ENCODE results near the gene TECPR2. TPM values are rescaled to one million over a fixed set of nuclear protein-coding genes. Genes with fewer than 3 reads are reported as not detected.
"Not testable (repeated sequence)": the region's sequence is repeated elsewhere in the genome, so short reads cannot be mapped to it uniquely, and the experiment has no call there.

The TECPR2 gene
- total and polyA plus RNA-seq, 8 donors, result 11.6 to 30.1 (median 16.2) TPM

DNA sequence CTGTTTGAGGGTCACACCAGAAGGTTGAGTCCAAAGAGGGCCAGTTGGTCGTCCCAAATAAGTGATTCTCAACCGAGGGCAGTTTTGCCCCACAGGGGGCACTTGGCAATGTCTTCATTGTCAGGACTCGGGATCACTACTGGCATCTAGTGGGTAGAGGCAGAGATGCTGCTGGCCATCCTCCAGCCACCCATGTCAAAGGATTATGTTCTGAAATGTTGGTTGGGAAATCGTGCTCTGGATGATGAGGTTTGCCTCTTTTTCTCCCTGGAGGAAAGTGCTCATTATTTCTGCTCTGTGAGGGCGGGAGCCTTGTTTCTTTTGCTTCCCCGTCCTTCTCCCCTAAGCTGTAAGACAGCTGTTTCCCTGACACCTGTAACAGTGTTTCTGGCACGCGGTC, 39.6 kb upstream of the TECPR2 start:
- Histone ChIP-seq H3K27me3 (no peaks in the 10 kb centered on the region), H3K27ac (no peak overlapping the region), H3K4me3 (no peak overlapping the region), H3K36me3 (peaks cover 0 to 15% of the 10 kb centered on the region in 2 donors), H3K9me3 (no peaks in the 10 kb centered on the region), H3K4me1 (peaks cover 0 to 25% of the 10 kb centered on the region in 2 donors)
- peak in 1 of 4 donors; percentile 60 for DNase-seq
- intact Hi-C loops (cut with DNase I), result no loop called here
- peak; percentile 15 for ATAC-seq
- TF ChIP-seq, protein P1, sequence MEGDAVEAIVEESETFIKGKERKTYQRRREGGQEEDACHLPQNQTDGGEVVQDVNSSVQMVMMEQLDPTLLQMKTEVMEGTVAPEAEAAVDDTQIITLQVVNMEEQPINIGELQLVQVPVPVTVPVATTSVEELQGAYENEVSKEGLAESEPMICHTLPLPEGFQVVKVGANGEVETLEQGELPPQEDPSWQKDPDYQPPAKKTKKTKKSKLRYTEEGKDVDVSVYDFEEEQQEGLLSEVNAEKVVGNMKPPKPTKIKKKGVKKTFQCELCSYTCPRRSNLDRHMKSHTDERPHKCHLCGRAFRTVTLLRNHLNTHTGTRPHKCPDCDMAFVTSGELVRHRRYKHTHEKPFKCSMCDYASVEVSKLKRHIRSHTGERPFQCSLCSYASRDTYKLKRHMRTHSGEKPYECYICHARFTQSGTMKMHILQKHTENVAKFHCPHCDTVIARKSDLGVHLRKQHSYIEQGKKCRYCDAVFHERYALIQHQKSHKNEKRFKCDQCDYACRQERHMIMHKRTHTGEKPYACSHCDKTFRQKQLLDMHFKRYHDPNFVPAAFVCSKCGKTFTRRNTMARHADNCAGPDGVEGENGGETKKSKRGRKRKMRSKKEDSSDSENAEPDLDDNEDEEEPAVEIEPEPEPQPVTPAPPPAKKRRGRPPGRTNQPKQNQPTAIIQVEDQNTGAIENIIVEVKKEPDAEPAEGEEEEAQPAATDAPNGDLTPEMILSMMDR (IDR thresholded peaks at IDR 0.05), result peak; percentile 20 to 29

DNA sequence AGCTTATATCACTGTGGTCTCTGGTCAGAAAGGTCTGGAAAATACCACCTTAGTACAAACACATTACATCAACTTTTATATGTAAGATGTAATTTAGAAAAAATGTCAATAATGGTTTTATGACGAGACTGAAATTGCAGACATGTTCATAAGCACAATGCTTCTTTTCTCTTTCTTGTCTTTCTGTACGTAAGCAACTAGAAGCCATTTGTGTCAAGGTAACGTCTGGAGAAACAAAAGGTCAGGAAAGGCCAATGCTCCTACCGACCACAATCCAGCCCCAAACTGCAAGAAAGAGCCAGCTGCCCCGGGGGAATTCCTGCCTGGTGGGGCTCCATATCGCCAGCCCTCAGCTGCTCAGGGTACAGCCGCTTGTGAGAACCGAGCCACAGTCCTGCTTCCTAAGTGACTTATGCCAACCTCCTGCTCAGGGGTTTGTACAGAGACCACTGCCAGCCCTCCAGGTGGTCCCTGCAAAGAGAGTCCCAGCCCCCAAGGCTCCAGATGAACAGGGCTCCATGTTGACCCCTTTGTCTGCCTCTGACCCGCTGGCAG, 36.9 kb upstream of the TECPR2 start:
- Histone ChIP-seq H3K27ac (no peak overlapping the region), H3K4me3 (no peak overlapping the region), H3K9me3 (no peaks in the 10 kb centered on the region), H3K27me3 (no peaks in the 10 kb centered on the region), H3K36me3 (peaks cover 0 to 15% of the 10 kb centered on the region in 2 donors), H3K4me1 (peaks cover 0 to 8% of the 10 kb centered on the region in 2 donors)
- TF ChIP-seq, protein P1 (IDR thresholded peaks at IDR 0.05), result no peak
- no peak for ATAC-seq
- intact Hi-C loops (cut with DNase I), result no loop called here
- no peak for DNase-seq

DNA sequence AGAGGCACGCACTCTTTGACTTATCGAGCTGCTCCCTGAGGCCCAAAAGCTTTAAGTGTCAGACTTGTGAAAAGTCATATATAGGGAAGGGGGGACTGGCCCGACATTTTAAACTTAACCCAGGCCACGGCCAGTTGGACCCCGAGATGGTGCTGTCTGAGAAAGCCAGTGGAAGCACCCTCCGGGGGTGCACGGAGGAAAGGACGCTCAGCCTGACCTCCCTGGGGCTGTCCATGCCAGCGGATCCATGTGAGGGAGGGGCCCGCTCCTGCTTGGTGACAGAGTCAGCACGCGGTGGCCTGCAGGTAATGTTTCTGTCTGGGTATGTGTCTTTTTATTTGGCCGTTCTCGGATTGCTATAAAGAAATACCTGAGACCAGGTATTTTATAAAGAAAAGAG, 36.2 kb upstream of the TECPR2 start:
- TF ChIP-seq, protein P1 (IDR thresholded peaks at IDR 0.05), result no peak
- no peak for DNase-seq
- Histone ChIP-seq H3K9me3 (no peaks in the 10 kb centered on the region), H3K27ac (no peak overlapping the region), H3K4me1 (peaks cover 0 to 8% of the 10 kb centered on the region in 2 donors), H3K36me3 (peaks cover 0 to 18% of the 10 kb centered on the region in 2 donors), H3K4me3 (no peak overlapping the region), H3K27me3 (no peaks in the 10 kb centered on the region)
- intact Hi-C loops (cut with DNase I), result no loop called here
- ATAC-seq, result no peak

DNA sequence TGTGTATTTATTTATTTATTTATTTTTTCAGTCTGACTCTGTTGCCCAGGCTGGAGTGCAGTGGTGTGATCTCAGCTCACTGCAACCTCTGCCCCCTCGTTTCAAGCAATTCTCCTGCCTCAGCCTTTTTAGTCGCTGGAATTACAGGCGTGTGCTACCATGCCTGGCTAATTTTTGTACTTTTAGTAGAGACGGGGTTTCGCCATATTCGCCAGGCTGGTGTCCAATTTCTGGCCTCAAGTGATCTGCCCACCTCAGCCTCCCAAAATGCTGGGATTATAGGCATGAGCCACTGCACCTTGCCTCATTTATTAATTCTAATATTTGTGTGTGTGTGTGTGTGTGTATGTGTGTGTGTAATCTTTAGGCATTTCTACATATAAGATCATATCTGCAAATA, 33.4 kb upstream of the TECPR2 start:
- H3K9me3 ChIP-seq; DNase-seq; intact Hi-C loops (cut with DNase I); H3K27me3 ChIP-seq; H3K4me3 ChIP-seq; ATAC-seq; H3K27ac ChIP-seq: not testable (repeated sequence)
- H3K36me3 ChIP-seq, result peaks cover 0 to 32% of the 10 kb centered on the region in 2 donors
- peaks cover 0 to 12% of the 10 kb centered on the region in 2 donors for H3K4me1 ChIP-seq

DNA sequence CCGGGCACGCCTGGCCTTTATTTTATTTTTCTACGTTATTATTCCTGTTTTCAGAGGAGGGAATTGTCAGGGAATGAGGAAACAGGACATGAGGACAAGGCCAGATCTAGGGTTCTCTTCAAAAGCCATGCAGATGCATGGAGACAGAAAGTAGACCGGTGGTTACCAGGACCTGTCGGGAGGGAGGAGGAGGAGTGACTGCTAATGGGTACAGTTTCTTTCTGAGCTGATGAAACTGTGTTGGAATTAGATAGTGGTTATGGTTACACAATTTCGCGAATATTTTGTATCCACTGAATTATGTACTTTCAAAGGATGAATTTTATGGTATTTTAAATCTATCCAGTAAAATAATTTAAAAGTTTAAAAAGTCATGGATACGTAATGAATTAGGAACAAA, 31.9 kb upstream of the TECPR2 start:
- ATAC-seq, result no peak
- no peak overlapping the region for H3K27ac ChIP-seq
- intact Hi-C loops (cut with DNase I), result no loop called here
- no peaks in the 10 kb centered on the region for H3K9me3 ChIP-seq
- no peak overlapping the region for H3K4me3 ChIP-seq
- H3K27me3 ChIP-seq, result no peaks in the 10 kb centered on the region
- TF ChIP-seq, protein P1 (IDR thresholded peaks at IDR 0.05), result no peak
- DNase-seq, result no peak
- peaks cover 0 to 33% of the 10 kb centered on the region in 2 donors for H3K36me3 ChIP-seq
- peaks cover 0 to 12% of the 10 kb centered on the region in 2 donors for H3K4me1 ChIP-seq

DNA sequence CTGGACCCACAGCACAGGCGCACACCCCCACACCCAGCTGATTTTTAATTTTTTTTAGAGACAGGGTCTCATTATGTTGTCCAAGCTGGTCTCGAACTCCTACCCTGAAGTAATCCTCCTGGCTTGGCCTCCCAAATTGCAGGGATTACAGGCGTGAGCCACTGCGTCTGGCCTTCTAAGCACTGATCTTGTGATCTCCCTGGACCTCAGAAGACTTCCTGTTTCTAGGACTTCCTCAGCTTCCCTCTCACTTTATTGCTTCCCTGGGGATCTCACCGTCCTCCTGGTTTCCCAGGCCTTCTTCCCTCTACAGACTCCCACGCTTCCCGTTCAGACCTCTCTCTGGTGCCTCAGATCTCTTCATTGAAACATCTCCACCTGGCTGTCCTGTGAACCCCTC, 29.4 kb upstream of the TECPR2 start:
- Histone ChIP-seq H3K4me3 (no peak overlapping the region), H3K36me3 (peaks cover 0 to 46% of the 10 kb centered on the region in 2 donors), H3K4me1 (peaks cover 0 to 12% of the 10 kb centered on the region in 2 donors), H3K27ac (peak overlapping the region in 1 of 2 donors; percentile 61), H3K9me3 (no peaks in the 10 kb centered on the region), H3K27me3 (no peaks in the 10 kb centered on the region)
- TF ChIP-seq, protein P1 (IDR thresholded peaks at IDR 0.05), result no peak
- ATAC-seq (peak; percentile 35), DNase-seq (no peak)
- intact Hi-C loops (cut with DNase I), result no loop called here
